Measurements from ENCODE around the gene MAEA. TPM values are rescaled to one million over a fixed set of nuclear protein-coding genes. Genes with fewer than 3 reads are reported as not detected.
A peak's percentile ranks its signal among the peaks of the same experiment; 100 is the strongest.

Gene MAEA
- total RNA-seq, 1 donor from 2014 or later: 38.2 TPM

DNA sequence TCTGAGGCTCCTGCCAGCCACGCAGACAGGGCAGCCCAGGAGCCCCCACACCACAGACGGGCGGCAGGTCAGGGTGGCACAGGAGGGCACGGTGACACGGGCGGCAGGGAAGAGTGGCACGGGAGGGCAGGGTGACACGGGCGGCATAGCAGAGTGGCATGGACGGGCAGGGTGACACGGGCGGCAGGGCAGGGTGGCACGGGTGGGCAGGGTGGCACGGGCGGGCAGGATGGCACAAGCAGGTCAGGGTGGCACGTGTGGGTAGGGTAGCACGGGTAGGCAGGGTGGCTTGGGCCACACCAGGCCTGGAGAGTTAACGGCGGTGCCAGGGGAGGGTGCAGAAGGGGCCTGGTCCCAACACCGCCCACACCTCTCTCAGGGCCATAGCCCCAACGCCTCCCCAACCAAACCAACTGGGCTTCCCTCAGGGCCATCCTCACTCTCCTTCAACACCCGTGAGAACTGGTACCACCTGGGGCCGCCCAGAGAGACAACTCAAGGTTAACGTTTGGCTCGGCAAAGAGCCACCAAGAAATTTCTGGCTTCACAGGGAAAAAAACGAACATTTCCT is 44.1 kb upstream of the MAEA start:
- Histone ChIP-seq H3F3A (ENCODE audit: low read depth) (no peaks in the 10 kb centered on the region), H3K4me3 (no peak overlapping the region), H2AFZ (replicated peaks) (no peak overlapping the region), H3K9me3 (ENCODE audit: low read depth) (no peaks in the 10 kb centered on the region), H3K27me3 (no peaks in the 10 kb centered on the region), H4K20me1 (ENCODE audit: low read depth) (peaks cover 73% of the 10 kb centered on the region), H3K36me3 (no peaks in the 10 kb centered on the region), H3K27ac (no peak overlapping the region), H3K79me2 (ENCODE audit: low read depth) (peaks cover 78% of the 10 kb centered on the region), H3K9ac (no peak overlapping the region), H3K4me2 (no peak overlapping the region), H3K4me1 (peaks cover 10% of the 10 kb centered on the region)
- peaks cover 16% of the 10 kb centered on the region for H3K36me3 Mint-ChIP-seq
- peaks cover 13% of the 10 kb centered on the region for H3K27me3 Mint-ChIP-seq (ENCODE audit: insufficient read depth, low read depth)
- TF ChIP-seq EZH2 (IDR thresholded peaks at IDR 0.05): no peak
- no peak for TF ChIP-seq EZH2phosphoT487 (IDR thresholded peaks at IDR 0.05)
- TF ChIP-seq, protein P1, sequence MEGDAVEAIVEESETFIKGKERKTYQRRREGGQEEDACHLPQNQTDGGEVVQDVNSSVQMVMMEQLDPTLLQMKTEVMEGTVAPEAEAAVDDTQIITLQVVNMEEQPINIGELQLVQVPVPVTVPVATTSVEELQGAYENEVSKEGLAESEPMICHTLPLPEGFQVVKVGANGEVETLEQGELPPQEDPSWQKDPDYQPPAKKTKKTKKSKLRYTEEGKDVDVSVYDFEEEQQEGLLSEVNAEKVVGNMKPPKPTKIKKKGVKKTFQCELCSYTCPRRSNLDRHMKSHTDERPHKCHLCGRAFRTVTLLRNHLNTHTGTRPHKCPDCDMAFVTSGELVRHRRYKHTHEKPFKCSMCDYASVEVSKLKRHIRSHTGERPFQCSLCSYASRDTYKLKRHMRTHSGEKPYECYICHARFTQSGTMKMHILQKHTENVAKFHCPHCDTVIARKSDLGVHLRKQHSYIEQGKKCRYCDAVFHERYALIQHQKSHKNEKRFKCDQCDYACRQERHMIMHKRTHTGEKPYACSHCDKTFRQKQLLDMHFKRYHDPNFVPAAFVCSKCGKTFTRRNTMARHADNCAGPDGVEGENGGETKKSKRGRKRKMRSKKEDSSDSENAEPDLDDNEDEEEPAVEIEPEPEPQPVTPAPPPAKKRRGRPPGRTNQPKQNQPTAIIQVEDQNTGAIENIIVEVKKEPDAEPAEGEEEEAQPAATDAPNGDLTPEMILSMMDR (IDR thresholded peaks at IDR 0.05): no peak
- H3K4me3 Mint-ChIP-seq: peak overlapping the region; percentile 89
- H3K27ac Mint-ChIP-seq: no peak overlapping the region
- no peak for DNase-seq (ENCODE audit: low spot score)
- H3K4me1 Mint-ChIP-seq: peaks cover 20% of the 10 kb centered on the region
- H3K9me3 Mint-ChIP-seq: peaks cover 5% of the 10 kb centered on the region

DNA sequence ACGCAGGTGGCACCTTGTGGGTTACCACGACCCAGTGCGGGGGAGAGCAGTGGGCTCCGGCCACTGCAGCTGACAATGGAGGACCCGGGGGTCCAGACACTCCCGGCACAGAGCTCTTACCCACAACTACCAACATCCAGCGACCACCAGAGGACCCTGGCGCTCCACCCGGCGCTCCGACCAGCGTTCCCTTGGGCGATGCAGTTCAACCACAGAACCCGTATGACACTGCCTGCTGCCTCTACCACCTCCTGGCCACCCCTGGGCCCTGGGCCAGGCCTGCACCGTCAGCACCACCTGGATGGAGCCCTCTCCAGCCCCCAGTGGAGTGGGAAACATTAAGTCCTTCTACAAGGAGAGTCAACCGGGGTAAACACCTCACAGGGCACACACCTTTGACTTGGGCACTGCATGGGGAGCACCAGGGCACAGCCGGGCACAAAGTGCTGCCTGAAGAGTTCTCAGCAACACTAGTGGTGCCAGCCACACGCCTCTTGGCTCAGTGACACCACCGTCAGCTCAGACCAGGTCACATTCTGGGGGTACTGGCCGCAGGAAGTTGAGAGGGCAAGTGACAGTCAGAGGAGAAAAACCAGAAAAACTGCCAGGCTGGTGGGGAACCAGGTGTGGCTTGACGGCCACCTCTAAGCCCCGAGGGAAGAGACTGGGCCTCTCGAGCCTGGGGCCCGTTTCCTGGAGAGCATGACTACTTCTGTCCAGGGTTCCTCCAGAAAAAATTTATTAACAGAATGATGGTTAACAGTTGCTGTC is 43.4 kb upstream of the MAEA start:
- TF ChIP-seq, protein P1 (IDR thresholded peaks at IDR 0.05): no peak
- no peak for TF ChIP-seq EZH2 (IDR thresholded peaks at IDR 0.05)
- no peak for TF ChIP-seq EZH2phosphoT487 (IDR thresholded peaks at IDR 0.05)
- H3K27ac Mint-ChIP-seq: no peak overlapping the region

DNA sequence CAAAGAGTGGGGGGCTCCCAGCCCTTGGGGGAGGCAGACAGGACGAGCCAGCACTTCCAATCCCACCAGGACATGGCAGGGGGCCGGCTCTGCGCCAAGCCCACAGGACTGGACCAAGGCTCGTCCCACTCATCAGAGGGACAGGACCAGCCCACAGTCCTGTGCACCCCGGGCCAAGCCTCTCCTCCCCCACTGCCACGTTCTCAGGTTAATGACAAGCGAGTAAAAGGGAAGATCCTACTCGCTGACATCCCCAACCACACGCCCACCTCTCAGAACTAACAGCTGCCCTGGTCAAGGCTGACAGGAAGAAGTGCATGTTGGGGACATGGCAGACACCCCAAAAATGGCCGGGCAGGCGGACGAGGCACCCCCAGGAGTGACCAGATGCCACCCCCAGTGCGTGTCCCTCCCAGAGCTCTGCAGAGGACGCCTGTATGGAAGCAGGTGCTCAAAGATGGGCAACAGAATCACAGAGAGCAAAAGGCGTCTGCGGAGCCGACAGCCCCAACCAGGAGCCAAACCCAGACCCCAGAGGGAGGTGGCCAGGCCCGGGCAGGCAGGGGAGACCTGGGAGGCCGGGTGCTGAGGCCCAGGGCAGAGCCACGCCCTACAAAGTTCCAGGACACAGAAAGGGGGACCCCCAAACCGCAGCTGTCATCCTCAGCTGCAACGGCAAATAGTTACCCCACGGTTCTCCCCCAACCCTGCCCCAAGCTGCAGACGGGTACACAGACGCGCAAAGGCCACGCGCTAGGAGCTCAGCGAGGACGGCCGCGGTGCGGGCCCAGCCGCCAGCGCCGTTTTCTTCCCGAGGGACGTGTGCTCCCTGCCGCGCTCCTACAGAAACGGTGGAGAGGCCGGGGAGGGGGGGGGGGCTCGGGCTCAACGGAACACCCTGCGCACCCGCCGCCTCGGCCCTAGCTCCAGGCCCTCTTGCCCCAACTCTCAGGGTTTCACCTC is 42.5 kb upstream of the MAEA start:
- peak overlapping the region; percentile 100 for H3K4me2 ChIP-seq
- peaks cover 57% of the 10 kb centered on the region for H4K20me1 ChIP-seq (ENCODE audit: low read depth)
- TF ChIP-seq EZH2phosphoT487 (IDR thresholded peaks at IDR 0.05) (no peak), EZH2 (IDR thresholded peaks at IDR 0.05) (no peak)
- TF ChIP-seq, protein P1 (IDR thresholded peaks at IDR 0.05): no peak
- no peak overlapping the region for H2AFZ ChIP-seq (replicated peaks)
- Mint-ChIP-seq H3K9me3 (peaks cover 18% of the 10 kb centered on the region), H3K36me3 (peaks cover 23% of the 10 kb centered on the region), H3K27ac (peak overlapping the region; percentile 74), H3K4me3 (peak overlapping the region; percentile 89), H3K4me1 (peaks cover 20% of the 10 kb centered on the region), H3K27me3 (ENCODE audit: insufficient read depth, low read depth) (peaks cover 11% of the 10 kb centered on the region)
- no peak overlapping the region for H3K27ac ChIP-seq
- peak overlapping the region; percentile 83 for H3K4me3 ChIP-seq
- peaks cover 10% of the 10 kb centered on the region for H3K4me1 ChIP-seq
- H3K79me2 ChIP-seq (ENCODE audit: low read depth): peaks cover 62% of the 10 kb centered on the region
- no peaks in the 10 kb centered on the region for H3F3A ChIP-seq (ENCODE audit: low read depth)
- H3K27me3 ChIP-seq: no peaks in the 10 kb centered on the region
- peak overlapping the region; percentile 89 for H3K9ac ChIP-seq
- peaks cover under 1% of the 10 kb centered on the region for H3K36me3 ChIP-seq
- H3K9me3 ChIP-seq (ENCODE audit: low read depth): peaks cover 8% of the 10 kb centered on the region
- DNase-seq (ENCODE audit: low spot score): peak; percentile 54

More for the DNA sequence above, 43.4 kb upstream of the MAEA start:
- no peak for DNase-seq (ENCODE audit: low spot score)
- no peak overlapping the region for H3K4me2 ChIP-seq
- no peak overlapping the region for H3K27ac ChIP-seq
- peaks cover 10% of the 10 kb centered on the region for H3K4me1 ChIP-seq
- peaks cover 10% of the 10 kb centered on the region for H3K9me3 Mint-ChIP-seq
- peaks cover 20% of the 10 kb centered on the region for H3K4me1 Mint-ChIP-seq
- H4K20me1 ChIP-seq (ENCODE audit: low read depth): peaks cover 66% of the 10 kb centered on the region
- H3K36me3 Mint-ChIP-seq: peaks cover 17% of the 10 kb centered on the region
- H3K36me3 ChIP-seq: no peaks in the 10 kb centered on the region
- peaks cover 13% of the 10 kb centered on the region for H3K27me3 Mint-ChIP-seq (ENCODE audit: insufficient read depth, low read depth)
- H2AFZ ChIP-seq (replicated peaks): no peak overlapping the region
- H3K9me3 ChIP-seq (ENCODE audit: low read depth): peaks cover 2% of the 10 kb centered on the region
- H3K4me3 ChIP-seq: no peak overlapping the region
- no peak overlapping the region for H3K9ac ChIP-seq
- no peaks in the 10 kb centered on the region for H3K27me3 ChIP-seq
- H3F3A ChIP-seq (ENCODE audit: low read depth): no peaks in the 10 kb centered on the region
- H3K4me3 Mint-ChIP-seq: peak overlapping the region; percentile 89
- H3K79me2 ChIP-seq (ENCODE audit: low read depth): peaks cover 71% of the 10 kb centered on the region
